D721Med (cell line): ENCODE measurements around the gene LMF1.

Experiments
- DNase-seq: peaks from one replicate; pipeline ENCODE4 v3.0.0; 2011; ENCODE audit warnings: low spot score; ENCODE audit not compliant: insufficient read length
- FAIRE-seq: peaks from 2 replicates; lab custom pipeline; 2011; peaks lifted over from hg19 to GRCh38; lab: Jason Lieb, UNC
- TF ChIP-seq, protein P1 (sequence below): IDR thresholded peaks from 2 replicates; pipeline ENCODE4 v1.5.1; 2012; ENCODE audit warnings: mild to moderate bottlenecking, control low read depth; ENCODE audit not compliant: insufficient read depth; ENCODE audit errors: missing control alignments

The LMF1 gene

DNA sequence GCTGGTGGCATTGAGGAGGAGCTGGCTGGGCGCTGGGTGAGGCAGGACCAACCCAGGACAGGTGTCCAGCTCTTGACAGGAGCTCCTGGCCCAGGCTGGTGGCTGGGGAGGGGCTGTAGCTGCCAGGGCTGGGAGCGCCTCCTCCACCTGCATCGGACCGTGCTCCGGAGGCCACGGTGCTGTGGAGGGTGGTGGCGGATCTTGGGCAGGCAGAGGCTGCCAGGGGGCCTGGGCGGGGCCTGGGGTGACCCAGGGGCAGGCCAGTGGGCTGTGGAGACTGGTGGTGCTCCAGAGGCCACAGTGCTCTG lies 42.8 kb upstream of the LMF1 start:
- TF ChIP-seq, protein P1, sequence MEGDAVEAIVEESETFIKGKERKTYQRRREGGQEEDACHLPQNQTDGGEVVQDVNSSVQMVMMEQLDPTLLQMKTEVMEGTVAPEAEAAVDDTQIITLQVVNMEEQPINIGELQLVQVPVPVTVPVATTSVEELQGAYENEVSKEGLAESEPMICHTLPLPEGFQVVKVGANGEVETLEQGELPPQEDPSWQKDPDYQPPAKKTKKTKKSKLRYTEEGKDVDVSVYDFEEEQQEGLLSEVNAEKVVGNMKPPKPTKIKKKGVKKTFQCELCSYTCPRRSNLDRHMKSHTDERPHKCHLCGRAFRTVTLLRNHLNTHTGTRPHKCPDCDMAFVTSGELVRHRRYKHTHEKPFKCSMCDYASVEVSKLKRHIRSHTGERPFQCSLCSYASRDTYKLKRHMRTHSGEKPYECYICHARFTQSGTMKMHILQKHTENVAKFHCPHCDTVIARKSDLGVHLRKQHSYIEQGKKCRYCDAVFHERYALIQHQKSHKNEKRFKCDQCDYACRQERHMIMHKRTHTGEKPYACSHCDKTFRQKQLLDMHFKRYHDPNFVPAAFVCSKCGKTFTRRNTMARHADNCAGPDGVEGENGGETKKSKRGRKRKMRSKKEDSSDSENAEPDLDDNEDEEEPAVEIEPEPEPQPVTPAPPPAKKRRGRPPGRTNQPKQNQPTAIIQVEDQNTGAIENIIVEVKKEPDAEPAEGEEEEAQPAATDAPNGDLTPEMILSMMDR = no peak
- no peak for DNase-seq
- no peak for FAIRE-seq

DNA sequence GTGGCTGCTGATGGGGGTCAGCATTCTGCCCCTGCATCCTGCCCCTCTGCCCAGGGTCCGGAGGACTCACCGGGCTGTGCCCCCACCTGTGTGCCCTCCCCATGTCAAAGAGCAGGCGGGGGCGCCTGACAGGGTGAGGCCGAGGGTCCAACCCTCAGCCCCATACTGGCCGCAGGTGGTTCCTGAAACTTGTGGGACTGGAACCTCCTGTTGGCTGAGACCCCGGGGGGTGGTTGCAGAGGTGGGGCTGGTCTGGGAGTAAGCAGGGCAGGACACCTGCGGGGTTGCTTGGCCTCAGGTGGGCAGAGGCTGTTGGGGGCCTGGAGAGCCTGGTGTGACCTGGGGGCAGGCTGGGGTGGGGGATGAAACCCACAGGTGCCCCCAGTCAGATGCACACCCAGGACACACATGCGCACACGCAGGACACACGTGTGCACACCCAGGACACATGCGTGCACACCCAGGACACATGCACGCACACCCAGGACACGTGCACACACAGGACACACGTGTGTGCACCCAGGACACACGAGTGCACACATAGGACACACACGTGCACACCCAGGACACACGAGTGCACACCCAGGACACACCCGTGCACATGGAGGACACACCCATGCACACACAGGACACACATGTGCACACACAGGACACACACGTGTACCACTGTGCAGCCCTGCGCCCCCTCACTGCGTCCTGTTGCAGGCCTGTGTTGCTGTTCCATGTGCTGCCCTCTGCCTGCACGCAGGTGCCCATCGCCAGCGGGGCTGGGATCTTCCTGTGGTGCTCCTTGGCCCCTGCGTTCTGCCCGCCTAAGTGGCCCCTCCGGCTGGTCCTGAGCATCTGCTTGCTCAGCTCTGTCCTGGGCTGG lies 42.2 kb upstream of the LMF1 start:
- no peak for FAIRE-seq
- no peak for DNase-seq

DNA sequence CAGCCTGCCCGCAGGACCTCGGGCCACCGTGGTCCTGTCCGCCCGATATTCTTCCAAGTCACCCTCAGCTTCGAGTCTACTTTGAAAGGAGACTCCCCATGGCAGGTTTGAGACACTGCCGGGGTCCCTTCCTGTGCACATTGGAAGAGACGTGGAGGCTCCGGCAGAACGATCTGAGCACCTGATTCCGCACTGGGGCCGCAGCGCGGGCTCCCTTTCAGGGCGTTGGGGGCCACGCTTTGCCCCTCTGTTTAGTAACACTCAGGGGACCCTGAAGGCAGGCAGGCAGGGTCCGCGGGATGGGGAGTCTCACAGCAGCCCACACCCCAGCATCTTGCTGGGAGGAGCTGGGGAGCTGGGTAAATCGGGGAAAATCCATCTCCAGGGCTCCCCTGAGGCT lies 41.4 kb upstream of the LMF1 start:
- FAIRE-seq (no peak), DNase-seq (no peak)
- TF ChIP-seq, protein P1 = no peak

More for the DNA sequence above, 42.2 kb upstream of the LMF1 start:
- TF ChIP-seq, protein P1 = no peak

DNA sequence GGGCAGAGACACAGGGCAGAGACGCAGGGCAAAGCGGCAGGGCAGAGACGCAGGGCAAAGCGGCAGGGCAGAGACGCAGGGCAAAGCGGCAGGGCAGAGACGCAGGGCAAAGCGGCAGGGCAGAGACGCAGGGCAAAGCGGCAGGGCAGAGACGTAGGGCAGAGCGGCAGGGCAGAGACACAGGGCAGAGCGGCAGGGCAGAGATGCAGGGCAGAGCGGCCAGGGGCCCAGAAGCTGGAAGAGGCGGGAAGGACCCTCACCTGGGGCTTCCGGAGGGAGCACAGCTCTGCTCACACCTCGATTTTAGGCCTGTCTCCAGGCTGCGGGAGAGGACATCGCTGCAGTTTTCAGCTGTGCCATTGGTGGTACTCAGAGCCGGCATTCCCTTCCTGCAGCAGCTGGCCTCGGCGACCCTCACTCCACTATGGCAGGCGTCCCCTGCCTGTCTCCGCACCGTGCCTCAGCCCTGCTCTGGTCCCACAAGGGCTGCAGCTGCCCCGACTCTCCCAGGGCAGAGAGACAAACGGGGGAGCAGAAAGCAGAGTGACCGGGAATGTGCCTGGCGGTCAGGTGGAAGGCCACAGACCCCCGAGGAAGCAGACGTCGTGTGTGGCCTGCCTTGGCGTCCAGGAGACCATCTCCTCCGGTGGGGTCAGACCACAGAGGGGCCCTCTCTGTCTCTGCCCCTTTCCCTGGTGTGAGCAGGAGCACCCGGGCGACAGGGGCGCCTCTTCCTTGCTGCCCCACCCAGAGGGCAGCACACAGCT lies 40.7 kb upstream of the LMF1 start:
- FAIRE-seq (no peak), DNase-seq (no peak)
- TF ChIP-seq, protein P1 = no peak

DNA sequence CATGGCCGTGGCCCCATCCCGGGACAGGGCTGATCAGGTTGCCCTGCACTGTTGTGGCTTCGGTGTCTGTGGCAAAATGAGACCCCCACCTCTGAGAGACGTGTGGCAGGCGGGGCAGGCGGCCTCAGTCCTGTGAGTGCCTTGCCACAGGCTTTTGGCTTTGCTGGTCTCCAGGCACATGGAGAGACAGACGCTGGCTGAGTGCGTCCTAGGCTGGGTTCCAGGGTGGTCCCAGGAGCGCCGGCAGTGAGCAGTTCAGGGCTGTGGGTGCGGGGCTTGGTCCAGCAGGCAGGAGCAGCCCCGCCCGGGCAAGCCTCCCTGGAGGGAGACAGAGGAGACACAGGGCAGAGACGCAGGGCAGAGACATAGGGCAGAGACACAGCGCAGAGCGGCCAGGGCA lies 40.0 kb upstream of the LMF1 start:
- DNase-seq (no peak), FAIRE-seq (no peak)
- TF ChIP-seq, protein P1 = no peak

DNA sequence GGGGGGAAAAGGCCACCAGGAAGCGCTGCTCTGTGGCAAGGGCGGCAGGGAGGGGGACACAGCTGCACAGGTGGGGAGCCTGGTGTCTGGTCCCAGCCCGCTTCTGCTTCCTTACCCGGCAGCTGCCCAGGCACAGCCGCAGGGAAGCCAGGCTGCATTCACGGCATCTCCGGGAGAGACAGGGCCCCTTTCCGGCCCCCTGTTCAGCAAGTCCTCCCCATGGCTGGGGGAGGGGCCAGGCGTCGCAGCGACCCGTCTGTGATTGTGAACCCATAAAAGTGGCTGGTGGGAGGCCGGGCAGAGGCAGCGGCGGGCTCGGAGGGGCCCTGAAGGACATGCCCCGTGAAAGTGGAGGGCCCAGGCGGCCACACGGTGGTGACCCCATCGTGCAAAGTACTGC lies 39.5 kb upstream of the LMF1 start:
- TF ChIP-seq, protein P1 = no peak
- no peak for FAIRE-seq
- DNase-seq = no peak
